Pancreas (tissue), 10 donors: ENCODE measurements around the gene DAGLB. TPM values are rescaled to one million over a fixed set of nuclear protein-coding genes. Genes with fewer than 3 reads are reported as not detected.
A peak's percentile ranks its signal among the peaks of the same experiment; 100 is the strongest.

ENCODE experiments used
- ATAC-seq, 4 donors: fragments of 200-7000 bp; cut with Tn5 transposase; one replicate each; pipeline versions ENCODE4 v1.8.0 to v1.9.1; 2020; ENCODE audit warnings: mild to moderate bottlenecking in 4 of 4, moderate library complexity in 4 of 4
- DNase-seq, 6 donors: peaks; one replicate each; pipeline ENCODE4 v3.0.0-alpha.2; 2020
- FAIRE-seq: peaks from 2 replicates; lab custom pipeline; 2012; peaks lifted over from hg19 to GRCh38; lab: Jason Lieb, UNC
- H3K27ac ChIP-seq, 4 donors: fragments of 200-600 bp; sonication (generic); 1 replicate in 3 of 4; 2 replicates in 1 of 4; pipeline versions ENCODE4 v1.5.0 to v1.8.0; 2020
- H3K27me3 ChIP-seq, 4 donors: fragments of 200-600 bp; one replicate each; pipeline ENCODE4 v1.8.0; 2021
- H3K36me3 ChIP-seq, 3 donors: fragments of 200-600 bp; sonication (generic) in 1 of 3; one replicate each; pipeline versions ENCODE4 v1.5.0 to v1.8.0; 2020 to 2021
- H3K4me1 ChIP-seq, 3 donors: fragments of 200-600 bp; one replicate each; pipeline ENCODE4 v1.8.0; 2021
- H3K4me3 ChIP-seq, 4 donors: fragments of 200-600 bp; sonication (generic) in 2 of 4; one replicate each; pipeline versions ENCODE4 v1.5.0 to v1.8.0; 2020 to 2021
- H3K9me3 ChIP-seq, 4 donors: fragments of 200-600 bp; one replicate each; pipeline ENCODE4 v1.8.0; 2021
- WGBS, 2 donors: extraction: QIAGEN DNeasy Blood & Tissue Kit; methylation state at CpG; one replicate each; pipeline ENCODE4 v1.1.7; 2013; 5-methylcytosine and 5-hydroxymethylcytosine counted together
- intact Hi-C, 3 donors: fragments of 100-400 bp; cut with DNase I; formaldehyde crosslinking; loops; one replicate each; pipeline versions ENCODE4 v1.11.1 to v1.14.2; 2022
- polyA plus RNA-seq, 2 donors: library from polyadenylated mRNA; stranded (reverse); fragments of 200-250 nt; gene quantifications; one replicate each; pipeline ENCODE4 v1.2.3, GENCODE V29; 2013
- total RNA-seq, 6 donors: library from RNA; stranded (reverse); fragmentation: NEBNext Ultra II Directional in 4 of 6; extraction: Animal tissue kit (Norgen Biotek cat#: 25700) in 4 of 6; gene quantifications; one replicate each; pipeline versions ENCODE4 v1.2.1 to v1.2.4, GENCODE V29; 2021 to 2023
- TF ChIP-seq, protein P1 (sequence below), 4 donors: fragments of 200-600 bp; sonication (generic) in 3 of 4; IDR thresholded peaks; one replicate each; pipeline versions ENCODE4 v1.5.0 to v1.8.0; 2021; ENCODE audit warnings: antibody characterized with exemption in 4 of 4
- donor health status: healthy with polysubstance abuse.
- donor health status: DM: no; HTN: no; CAD: no; lungs with moderate emphysema.
- donor health status: DM: no; HTN: no; CAD: no.
- donor health status: control.
- donor health status: control.
- donor health status: Bipolar disorder and iron deficiency.
- donor health status: DM: yes; HTN: yes; CAD: no.
- donor health status: DM: no; HTN: no; CAD: no.
- donor health status: DM: no; HTN: no; CAD: no.
- donor health status: DM: yes; HTN: yes; CAD: no.

The DAGLB gene
- total and polyA plus RNA-seq, 8 donors = 7.8 to 16.7 (median 10.1) TPM

DNA sequence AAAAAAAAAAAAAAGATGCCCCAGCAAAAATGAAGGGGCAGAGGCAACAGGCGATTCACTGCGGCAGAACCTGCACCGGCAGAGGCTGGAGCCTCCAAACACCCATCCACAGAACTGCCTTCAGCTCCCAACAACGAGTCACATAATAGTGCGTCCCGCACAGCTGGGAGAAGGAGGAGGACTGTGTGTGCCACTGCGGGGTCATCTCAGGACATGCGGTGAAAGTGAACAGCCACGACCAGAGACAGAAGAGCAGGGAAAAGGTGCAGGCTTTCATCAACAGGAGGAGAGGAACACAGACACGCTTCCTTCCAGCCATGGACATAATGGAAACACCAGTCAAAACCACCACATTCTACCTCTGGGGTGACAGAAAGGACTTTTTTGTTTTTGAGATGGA lies 34.1 kb downstream of the DAGLB start:
- Histone ChIP-seq H3K27me3 (no peaks in the 10 kb centered on the region), H3K4me3 (no peak overlapping the region), H3K36me3 (peaks cover 2 to 46% (median 17%) of the 10 kb centered on the region in 3 donors), H3K4me1 (no peaks in the 10 kb centered on the region), H3K27ac (no peak overlapping the region), H3K9me3 (no peaks in the 10 kb centered on the region)
- WGBS, 2 donors = 96 to 97% methylated on average over 10 of the region's 10 CpGs
- intact Hi-C loops = no loop called here
- TF ChIP-seq, protein P1, sequence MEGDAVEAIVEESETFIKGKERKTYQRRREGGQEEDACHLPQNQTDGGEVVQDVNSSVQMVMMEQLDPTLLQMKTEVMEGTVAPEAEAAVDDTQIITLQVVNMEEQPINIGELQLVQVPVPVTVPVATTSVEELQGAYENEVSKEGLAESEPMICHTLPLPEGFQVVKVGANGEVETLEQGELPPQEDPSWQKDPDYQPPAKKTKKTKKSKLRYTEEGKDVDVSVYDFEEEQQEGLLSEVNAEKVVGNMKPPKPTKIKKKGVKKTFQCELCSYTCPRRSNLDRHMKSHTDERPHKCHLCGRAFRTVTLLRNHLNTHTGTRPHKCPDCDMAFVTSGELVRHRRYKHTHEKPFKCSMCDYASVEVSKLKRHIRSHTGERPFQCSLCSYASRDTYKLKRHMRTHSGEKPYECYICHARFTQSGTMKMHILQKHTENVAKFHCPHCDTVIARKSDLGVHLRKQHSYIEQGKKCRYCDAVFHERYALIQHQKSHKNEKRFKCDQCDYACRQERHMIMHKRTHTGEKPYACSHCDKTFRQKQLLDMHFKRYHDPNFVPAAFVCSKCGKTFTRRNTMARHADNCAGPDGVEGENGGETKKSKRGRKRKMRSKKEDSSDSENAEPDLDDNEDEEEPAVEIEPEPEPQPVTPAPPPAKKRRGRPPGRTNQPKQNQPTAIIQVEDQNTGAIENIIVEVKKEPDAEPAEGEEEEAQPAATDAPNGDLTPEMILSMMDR (IDR thresholded peaks at IDR 0.05) = no peak
- FAIRE-seq (no peak), DNase-seq (no peak), ATAC-seq (no peak)

DNA sequence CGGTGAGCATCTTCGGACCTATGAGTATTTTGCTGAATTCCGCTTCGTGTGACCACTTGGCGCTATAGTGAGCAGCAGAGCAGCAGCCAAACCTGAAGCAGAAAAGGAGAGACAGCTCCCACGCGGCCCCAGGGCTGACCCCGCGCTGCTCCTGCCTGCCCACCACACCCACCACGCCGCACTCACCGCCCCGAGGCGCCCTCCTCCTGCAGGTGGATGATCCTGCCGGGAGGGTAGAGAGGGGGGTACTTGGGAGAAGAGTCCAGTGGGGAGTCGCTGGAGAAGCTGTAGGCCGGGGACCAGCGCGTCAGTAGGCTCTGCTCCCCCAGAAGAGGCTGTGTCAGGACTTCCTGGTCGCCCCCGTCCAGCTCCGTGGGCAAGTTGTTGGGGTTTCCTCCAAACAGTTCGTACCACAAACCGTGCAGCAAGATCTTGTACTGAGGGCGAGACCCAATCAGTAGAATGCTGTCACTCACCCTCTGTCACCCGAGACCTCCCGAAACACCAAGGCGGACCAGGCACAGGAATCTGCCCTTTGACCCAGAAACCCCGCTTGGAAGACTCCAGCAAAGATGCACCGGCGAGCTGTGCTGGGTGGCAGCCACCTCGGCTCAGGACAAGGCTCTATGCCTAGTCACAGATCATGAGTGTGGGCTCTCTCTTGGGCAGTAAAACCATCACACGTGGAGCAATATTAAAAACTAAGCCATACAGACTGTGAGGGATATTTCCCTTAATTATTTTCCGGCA lies 37.6 kb downstream of the DAGLB start:
- intact Hi-C loops = no loop called here
- TF ChIP-seq, protein P1 (IDR thresholded peaks at IDR 0.05) = no peak
- ATAC-seq (peak in 1 of 4 donors; percentile 14), FAIRE-seq (no peak), DNase-seq (no peak)
- no peak overlapping the region for H3K27ac ChIP-seq
- no peaks in the 10 kb centered on the region for H3K27me3 ChIP-seq
- H3K36me3 ChIP-seq = peaks cover 2 to 41% (median 22%) of the 10 kb centered on the region in 3 donors
- 94 to 97% methylated on average over 29 to 34 of the region's 34 CpGs for WGBS, 2 donors
- H3K4me3 ChIP-seq = no peak overlapping the region
- H3K4me1 ChIP-seq = no peaks in the 10 kb centered on the region
- no peaks in the 10 kb centered on the region for H3K9me3 ChIP-seq

DNA sequence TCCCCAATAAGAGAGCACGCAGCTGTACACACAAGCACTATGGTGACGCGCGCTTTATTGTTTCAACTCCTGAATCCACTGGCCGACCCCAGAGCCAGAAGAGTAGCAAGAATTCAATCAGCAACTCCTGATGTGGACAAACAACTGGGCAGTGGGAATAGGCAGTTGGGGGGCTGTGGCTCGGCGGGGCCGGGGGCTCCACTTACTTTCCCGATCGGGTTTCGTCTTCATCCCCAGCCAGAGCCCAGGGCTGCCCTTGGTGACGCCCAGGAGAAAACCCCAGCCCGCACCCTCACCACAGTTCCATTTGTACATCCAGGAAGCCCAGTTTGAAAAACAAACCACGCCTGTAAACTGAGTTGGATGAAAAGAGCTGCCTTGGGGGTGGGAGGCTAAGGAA lies 38.7 kb downstream of the DAGLB start:
- intact Hi-C loops = no loop called here
- Histone ChIP-seq H3K27me3 (no peaks in the 10 kb centered on the region), H3K36me3 (peaks cover 2 to 42% (median 22%) of the 10 kb centered on the region in 3 donors), H3K4me3 (no peak overlapping the region), H3K9me3 (no peaks in the 10 kb centered on the region), H3K4me1 (no peaks in the 10 kb centered on the region), H3K27ac (no peak overlapping the region)
- FAIRE-seq (no peak), DNase-seq (no peak), ATAC-seq (no peak)
- TF ChIP-seq, protein P1 (IDR thresholded peaks at IDR 0.05) = no peak
- 96% methylated on average over 14 of the region's 14 CpGs for WGBS, 2 donors

DNA sequence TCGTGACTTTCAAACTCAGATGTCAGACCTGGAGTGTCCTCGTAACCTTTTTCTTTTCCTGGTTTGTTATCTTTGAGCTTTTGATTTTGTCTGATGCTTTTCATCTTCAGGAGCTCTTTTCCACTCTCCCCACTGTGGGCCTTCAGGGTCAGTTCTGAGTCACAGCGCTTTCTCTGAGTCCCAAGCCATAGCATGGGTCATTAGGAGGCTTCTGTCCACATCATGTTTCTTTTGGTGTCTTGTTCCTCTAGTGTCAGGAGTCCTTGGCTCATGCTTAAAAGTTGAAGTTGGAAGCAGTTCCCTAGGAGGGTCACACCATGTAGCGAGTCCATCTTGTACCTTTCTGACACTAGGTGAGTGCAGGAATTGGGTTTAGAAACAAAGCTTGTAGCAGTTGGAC lies 40.3 kb downstream of the DAGLB start:
- no peaks in the 10 kb centered on the region for H3K4me1 ChIP-seq
- no peak overlapping the region for H3K4me3 ChIP-seq
- H3K27ac ChIP-seq = no peak overlapping the region
- FAIRE-seq (no peak), DNase-seq (no peak), ATAC-seq (no peak)
- TF ChIP-seq, protein P1 (IDR thresholded peaks at IDR 0.05) = no peak
- H3K27me3 ChIP-seq = no peaks in the 10 kb centered on the region
- H3K9me3 ChIP-seq = no peaks in the 10 kb centered on the region
- intact Hi-C loops = no loop called here
- peaks cover 2 to 39% (median 22%) of the 10 kb centered on the region in 3 donors for H3K36me3 ChIP-seq
- WGBS, 2 donors = 93 to 96% methylated on average over 4 of the region's 4 CpGs

DNA sequence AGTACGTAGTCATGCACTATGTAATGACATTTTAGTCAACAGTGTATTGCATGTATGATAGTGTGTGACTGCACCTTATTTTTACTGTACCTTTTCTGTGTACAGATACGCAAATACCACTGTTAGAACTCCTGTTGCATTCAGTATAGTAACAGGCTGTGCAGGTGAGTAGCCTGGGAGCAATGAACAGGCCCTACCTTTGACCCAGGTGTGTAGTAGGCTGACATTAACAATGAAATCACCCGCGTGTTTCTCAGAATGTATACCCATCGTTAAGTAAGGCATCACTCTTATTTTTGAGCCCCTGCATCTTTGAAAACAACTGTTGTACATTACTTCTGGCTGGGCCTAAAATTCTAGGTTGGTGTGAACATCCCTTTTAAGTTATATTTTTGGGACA lies 41.6 kb downstream of the DAGLB start:
- ATAC-seq (no peak), FAIRE-seq (no peak), DNase-seq (no peak)
- no peaks in the 10 kb centered on the region for H3K9me3 ChIP-seq
- H3K27ac ChIP-seq = no peak overlapping the region
- H3K27me3 ChIP-seq = no peaks in the 10 kb centered on the region
- peaks cover 2 to 45% (median 22%) of the 10 kb centered on the region in 3 donors for H3K36me3 ChIP-seq
- H3K4me1 ChIP-seq = no peaks in the 10 kb centered on the region
- WGBS, 2 donors = 89 to 91% methylated on average over 5 of the region's 5 CpGs
- H3K4me3 ChIP-seq = no peak overlapping the region
- intact Hi-C loops = no loop called here
- TF ChIP-seq, protein P1 (IDR thresholded peaks at IDR 0.05) = no peak
